AG04450 (cell line): ENCODE measurements around the gene SYTL2. TPM values are rescaled to one million over a fixed set of nuclear protein-coding genes. Genes with fewer than 3 reads are reported as not detected.
"Not testable (repeated sequence)": the region's sequence is repeated elsewhere in the genome, so short reads cannot be mapped to it uniquely, and the experiment has no call there.

ENCODE experiments used
- CTCF ChIA-PET: fragments of 300-600, 350-600 bp; formaldehyde crosslinking; extraction: SDS; loops from one replicate; lab custom pipeline; 2022; ENCODE audit warnings: antibody characterized with exemption, inconsistent platforms; lab: Charles Lee
- POLR2A ChIA-PET: fragments of 350-600 bp; formaldehyde crosslinking; extraction: SDS; loops from one replicate; lab custom pipeline; 2021; ENCODE audit warnings: antibody characterized with exemption, inconsistent platforms; lab: Yijun Ruan, JAX
- DNase-seq: peaks from one replicate; pipeline ENCODE4 v3.0.0-alpha.2; 2011; ENCODE audit warnings: low read depth, low spot score
- H3K27ac ChIP-seq: one replicate; pipeline ENCODE4 v1.5.1; 2012; ENCODE audit warnings: low read depth, low read length, control low read depth
- H3K27me3 ChIP-seq: one replicate; pipeline ENCODE4 v1.6.0; 2012; ENCODE audit warnings: low read length; ENCODE audit not compliant: control insufficient read depth, insufficient read depth
- H3K4me3 ChIP-seq: 2 replicates; pipeline ENCODE4 v1.5.1; 2011; ENCODE audit warnings: mild to moderate bottlenecking, low read depth, low read length, control low read depth
- H3K9me3 ChIP-seq: 2 replicates; pipeline ENCODE4 v1.5.1; 2012; ENCODE audit warnings: low read length; ENCODE audit not compliant: control insufficient read depth, insufficient read depth
- CTCF ChIP-seq: IDR thresholded peaks from 2 replicates; pipeline ENCODE4 v1.5.1; 2011; ENCODE audit warnings: low read depth, low read length, control low read depth, inconsistent platforms
- polyA plus RNA-seq: library from polyadenylated mRNA; depleted of rRNA; stranded (reverse); fragments of >200 nt; gene quantifications from 2 replicates; pipeline ENCODE4 v1.2.3, GENCODE V29; 2011

Gene SYTL2
- polyA plus RNA-seq, 1 experiment, result 169 TPM

DNA sequence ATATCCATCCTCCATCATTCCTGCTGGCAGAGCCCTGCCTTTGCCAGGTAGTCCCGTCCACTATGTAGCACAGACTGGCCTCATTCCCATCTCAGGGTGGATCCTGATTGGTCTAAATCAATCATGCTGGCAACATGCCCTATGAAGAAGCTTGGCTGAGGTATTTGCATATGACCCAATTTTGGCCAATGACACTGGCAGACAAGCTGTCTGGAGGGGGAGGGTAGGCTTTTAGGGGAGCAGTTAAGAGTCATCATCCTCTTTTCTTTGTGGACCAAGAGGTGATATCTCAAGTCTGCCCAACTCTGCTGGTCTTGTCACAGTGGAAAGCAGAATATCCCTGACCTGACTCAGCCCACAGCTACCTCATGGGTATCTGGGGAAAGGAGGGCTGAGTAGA, 130.0 kb downstream of the SYTL2 start:
- ChIA-PET POLR2A (no interaction called here), CTCF (interaction anchor here (1.7 kb wide), 1 partner anchor 14 kb away, joined by 4 read pairs; no protein-coding TSS in a partner anchor)
- no peak for TF ChIP-seq CTCF
- Histone ChIP-seq H3K4me3 (no peak overlapping the region), H3K9me3 (no peaks in the 10 kb centered on the region), H3K27ac (no peak overlapping the region), H3K27me3 (no peaks in the 10 kb centered on the region)
- DNase-seq, result no peak

DNA sequence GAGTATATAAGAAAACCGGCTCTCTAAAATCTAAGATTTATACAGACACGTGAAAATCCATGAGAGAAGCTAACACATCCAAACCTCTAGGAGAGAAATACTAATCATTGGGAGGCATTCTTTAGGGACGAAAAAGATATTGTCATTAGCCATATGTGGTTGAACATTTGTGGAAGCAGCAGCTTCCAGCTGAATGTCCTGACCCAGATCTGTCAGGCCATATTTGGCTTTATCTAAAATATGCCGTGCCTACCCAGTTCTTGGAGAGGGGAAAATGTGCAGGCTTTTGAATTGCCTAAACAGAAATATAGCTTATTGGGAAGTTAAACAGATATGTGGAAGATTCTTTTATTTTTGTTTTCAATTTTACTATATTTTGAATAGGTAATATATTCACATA, 131.4 kb downstream of the SYTL2 start:
- no peaks in the 10 kb centered on the region for H3K27me3 ChIP-seq
- H3K9me3 ChIP-seq, result no peaks in the 10 kb centered on the region
- CTCF ChIA-PET, result no interaction called here
- DNase-seq, result no peak
- no peak overlapping the region for H3K27ac ChIP-seq
- H3K4me3 ChIP-seq, result no peak overlapping the region
- no peak for TF ChIP-seq CTCF
- POLR2A ChIA-PET, result no interaction called here

- ChIA-PET CTCF (no interaction called here), POLR2A (no interaction called here)
- DNase-seq, result no peak
- Histone ChIP-seq H3K9me3 (peaks cover 5% of the 10 kb centered on the region; the same call in 1 of the 2 replicates), H3K4me3 (no peak overlapping the region), H3K27ac (no peak overlapping the region), H3K27me3 (no peaks in the 10 kb centered on the region)
- TF ChIP-seq CTCF, result no peak
These were observed 137.5 kb downstream of the SYTL2 start for GRCh38 chr11:85673393-85673792.

GRCh38 chr11:85672105-85672902, 138.6 kb downstream of the SYTL2 start:
- CTCF ChIA-PET, result no interaction called here
- no peak for TF ChIP-seq CTCF
- peaks cover 5% of the 10 kb centered on the region; the same call in 1 of the 2 replicates for H3K9me3 ChIP-seq
- no peak for DNase-seq
- no peaks in the 10 kb centered on the region for H3K27me3 ChIP-seq
- H3K4me3 ChIP-seq, result no peak overlapping the region
- H3K27ac ChIP-seq, result no peak overlapping the region
- POLR2A ChIA-PET, result no interaction called here

- POLR2A ChIA-PET, result not testable (repeated sequence)
These were observed 139.8 kb downstream of the SYTL2 start for GRCh38 chr11:85670949-85671663.

More at GRCh38 chr11:85670949-85671663, 139.8 kb downstream of the SYTL2 start:
- H3K4me3 ChIP-seq, H3K27me3 ChIP-seq, H3K27ac ChIP-seq, H3K9me3 ChIP-seq, DNase-seq, CTCF ChIA-PET: not testable (repeated sequence)
